Measurements from ENCODE around the gene SDK1. TPM values are rescaled to one million over a fixed set of nuclear protein-coding genes. Genes with fewer than 3 reads are reported as not detected.

SDK1 gene
- total and polyA plus RNA-seq, 4 donors, result 1.9 to 46.3 (median 12.4) TPM

DNA sequence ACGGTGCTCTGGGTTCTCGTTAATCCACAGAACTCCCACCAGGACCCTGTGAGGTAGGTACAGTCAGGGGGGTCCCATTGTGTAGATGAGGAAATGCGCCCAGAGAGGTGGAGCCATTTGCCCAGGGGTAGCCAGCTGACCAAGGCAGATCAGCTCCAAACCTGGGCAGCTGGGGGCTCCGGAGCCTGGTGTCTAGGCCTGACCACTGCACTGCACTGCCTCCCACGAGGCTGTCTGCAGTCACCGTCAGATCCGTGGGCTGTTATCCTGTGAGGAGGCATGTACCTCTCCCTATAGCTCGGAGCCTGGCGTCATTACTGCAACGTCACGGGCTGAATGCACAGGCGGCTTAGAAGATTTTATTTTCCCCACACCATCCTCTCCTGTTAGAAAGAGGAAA is 969.2 kb downstream of the SDK1 start:
- H3K27ac ChIP-seq (ENCODE audit: low read depth in 1 of 2, low read length in 2 of 2), result no peak overlapping the region
- ATAC-seq (ENCODE audit: low FRiP score), result no peak
- WGBS, 2 donors, result 88 to 90% methylated on average over 12 of the region's 12 CpGs
- no peak for DNase-seq
- no peak overlapping the region for H3K4me3 ChIP-seq (ENCODE audit: low read length in 2 of 2)
- H3K9me3 ChIP-seq (ENCODE audit: control insufficient read depth, low read length), result peaks cover 3% of the 10 kb centered on the region
- peaks cover 0 to 2% of the 10 kb centered on the region in 2 donors for H3K36me3 ChIP-seq (ENCODE audit: control insufficient read depth in 1 of 2, insufficient read depth in 2 of 2, low read length in 1 of 2)
- H3K4me1 ChIP-seq (ENCODE audit: control insufficient read depth in 1 of 2, insufficient read depth in 2 of 2, low read length in 2 of 2), result no peaks in the 10 kb centered on the region
- no peaks in the 10 kb centered on the region for H3K27me3 ChIP-seq (ENCODE audit: control insufficient read depth in 1 of 2, insufficient read depth in 2 of 2, low read length in 1 of 2)
- intact Hi-C loops (cut with DNase I), result no loop called here

DNA sequence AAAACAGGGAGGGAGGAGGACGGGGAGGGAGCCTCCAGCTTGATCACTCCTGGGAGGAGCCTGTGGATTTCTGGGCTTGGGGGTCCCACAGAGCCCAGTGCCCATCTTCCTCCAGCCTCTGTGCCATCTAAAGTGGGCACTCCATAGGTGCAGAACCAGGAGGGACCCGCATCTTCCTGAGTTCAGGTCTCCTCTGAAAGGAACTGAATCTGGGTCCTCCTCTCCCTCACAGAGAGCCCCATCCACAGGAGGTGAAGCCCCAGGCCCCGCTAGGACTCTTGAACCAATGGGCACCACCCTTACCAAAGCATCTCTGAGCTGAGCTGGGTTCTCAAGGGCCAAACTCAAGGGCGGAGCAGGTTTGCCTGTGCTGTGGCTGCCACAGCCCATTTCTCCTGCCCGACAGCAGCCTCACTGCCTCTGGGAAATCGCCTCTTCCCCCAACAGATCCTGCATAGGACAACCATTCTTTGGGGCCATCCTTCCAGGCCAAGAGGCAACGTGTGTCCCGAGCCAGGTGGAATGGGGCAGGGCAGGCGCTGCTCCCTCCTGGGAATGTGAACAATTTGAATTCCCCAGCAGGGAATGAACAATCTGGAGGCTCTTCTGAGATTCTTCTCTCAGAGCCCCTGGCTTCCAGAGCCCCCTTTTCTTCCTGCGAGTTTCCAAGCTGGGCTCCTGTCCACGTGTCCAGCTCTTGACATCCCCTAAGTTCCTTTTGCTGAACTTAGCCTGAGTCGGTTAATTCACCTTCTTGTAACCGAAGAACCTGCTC is 970.1 kb downstream of the SDK1 start:
- Histone ChIP-seq H3K27ac (ENCODE audit: low read depth in 1 of 2, low read length in 2 of 2) (no peak overlapping the region), H3K36me3 (ENCODE audit: control insufficient read depth in 1 of 2, insufficient read depth in 2 of 2, low read length in 1 of 2) (no peaks in the 10 kb centered on the region), H3K9me3 (ENCODE audit: control insufficient read depth, low read length) (peaks cover 3% of the 10 kb centered on the region), H3K27me3 (ENCODE audit: control insufficient read depth in 1 of 2, insufficient read depth in 2 of 2, low read length in 1 of 2) (no peaks in the 10 kb centered on the region), H3K4me1 (ENCODE audit: control insufficient read depth in 1 of 2, insufficient read depth in 2 of 2, low read length in 2 of 2) (no peaks in the 10 kb centered on the region), H3K4me3 (ENCODE audit: low read length in 2 of 2) (no peak overlapping the region)
- DNase-seq (no peak), ATAC-seq (ENCODE audit: low FRiP score) (no peak)
- WGBS, 2 donors, result 77 to 83% methylated on average over 13 of the region's 13 CpGs
- intact Hi-C loops (cut with DNase I), result no loop called here

DNA sequence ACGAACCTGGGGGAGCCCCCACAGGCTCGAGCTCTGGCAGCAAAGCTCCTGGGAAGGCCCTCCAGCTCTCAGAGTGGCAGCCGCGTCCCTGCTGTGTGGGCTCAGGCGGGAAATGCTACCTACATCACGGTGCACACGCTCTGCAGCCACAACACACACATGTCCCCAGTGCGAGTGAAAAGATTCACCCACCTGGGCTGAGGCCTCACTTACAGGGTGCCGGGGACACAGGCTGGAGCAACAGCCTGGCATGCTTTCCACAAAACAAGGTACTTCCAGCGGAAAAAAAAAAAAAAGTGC is 970.6 kb downstream of the SDK1 start:
- WGBS, 2 donors, result 82 to 84% methylated on average over 10 of the region's 10 CpGs
- no peak overlapping the region for H3K4me3 ChIP-seq (ENCODE audit: low read length in 2 of 2)
- H3K27ac ChIP-seq (ENCODE audit: low read depth in 1 of 2, low read length in 2 of 2), result no peak overlapping the region
- H3K36me3 ChIP-seq (ENCODE audit: control insufficient read depth in 1 of 2, insufficient read depth in 2 of 2, low read length in 1 of 2), result no peaks in the 10 kb centered on the region
- no peaks in the 10 kb centered on the region for H3K4me1 ChIP-seq (ENCODE audit: control insufficient read depth in 1 of 2, insufficient read depth in 2 of 2, low read length in 2 of 2)
- no peak for DNase-seq
- peaks cover 3% of the 10 kb centered on the region for H3K9me3 ChIP-seq (ENCODE audit: control insufficient read depth, low read length)
- ATAC-seq (ENCODE audit: low FRiP score), result no peak
- intact Hi-C loops (cut with DNase I), result no loop called here
- H3K27me3 ChIP-seq (ENCODE audit: control insufficient read depth in 1 of 2, insufficient read depth in 2 of 2, low read length in 1 of 2), result no peaks in the 10 kb centered on the region

DNA sequence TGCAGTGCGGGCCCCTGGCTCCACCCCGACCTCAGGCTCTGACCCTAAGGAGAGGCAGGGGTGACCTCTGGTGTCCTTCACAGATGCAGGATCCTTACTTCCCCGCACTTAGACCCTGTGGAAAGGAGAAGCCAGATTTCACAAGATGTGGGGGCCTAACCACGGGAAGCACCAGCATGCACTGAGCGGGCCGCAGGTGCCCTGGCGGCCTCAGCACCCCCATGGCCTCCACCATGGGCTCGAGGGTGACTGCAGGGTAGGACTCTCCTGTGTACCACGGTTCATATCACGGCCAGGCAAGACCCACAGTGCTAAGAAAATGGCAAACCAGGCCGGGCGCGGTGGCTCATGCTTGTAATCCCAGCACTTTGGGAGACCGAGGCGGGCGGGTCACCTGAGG is 971.1 kb downstream of the SDK1 start:
- no peak for DNase-seq
- no peaks in the 10 kb centered on the region for H3K27me3 ChIP-seq (ENCODE audit: control insufficient read depth in 1 of 2, insufficient read depth in 2 of 2, low read length in 1 of 2)
- no peaks in the 10 kb centered on the region for H3K36me3 ChIP-seq (ENCODE audit: control insufficient read depth in 1 of 2, insufficient read depth in 2 of 2, low read length in 1 of 2)
- 92 to 93% methylated on average over 16 of the region's 16 CpGs for WGBS, 2 donors
- H3K4me3 ChIP-seq (ENCODE audit: low read length in 2 of 2), result no peak overlapping the region
- no peak for ATAC-seq (ENCODE audit: low FRiP score)
- intact Hi-C loops (cut with DNase I), result no loop called here
- H3K4me1 ChIP-seq (ENCODE audit: control insufficient read depth in 1 of 2, insufficient read depth in 2 of 2, low read length in 2 of 2), result no peaks in the 10 kb centered on the region
- H3K9me3 ChIP-seq (ENCODE audit: control insufficient read depth, low read length), result peaks cover 3% of the 10 kb centered on the region
- H3K27ac ChIP-seq (ENCODE audit: low read depth in 1 of 2, low read length in 2 of 2), result no peak overlapping the region

DNA sequence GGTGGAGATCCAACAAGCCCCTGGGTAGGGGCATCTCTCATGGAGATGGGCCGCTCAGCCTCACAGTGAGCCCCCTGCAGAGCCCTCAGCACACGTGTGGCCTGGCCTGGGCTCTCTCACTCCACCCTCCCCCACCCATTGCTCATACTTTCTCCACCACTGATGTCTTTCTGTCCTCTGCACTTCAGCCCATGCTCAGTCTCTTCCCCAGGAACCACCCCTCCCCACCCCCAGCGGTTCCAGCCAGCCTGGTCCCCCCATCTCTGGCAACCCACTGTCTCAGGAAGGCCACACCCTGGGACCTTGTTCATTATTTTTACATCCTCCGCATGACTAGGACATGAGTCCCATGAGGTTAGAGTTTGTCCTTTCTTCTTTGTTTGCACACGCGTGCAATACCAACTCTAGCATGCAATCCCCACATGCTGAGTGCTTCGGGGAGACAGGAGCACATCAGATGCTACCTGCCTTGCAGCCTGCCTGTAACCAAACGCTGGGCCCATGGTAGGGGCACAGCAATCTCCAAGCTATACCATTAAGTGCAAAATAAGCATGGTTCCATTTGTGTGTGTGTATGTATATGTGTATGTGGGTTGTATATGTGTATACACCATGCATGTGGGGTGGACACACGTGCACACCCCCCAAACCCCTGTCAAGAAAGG is 972.6 kb downstream of the SDK1 start:
- peaks cover 6% of the 10 kb centered on the region for H3K9me3 ChIP-seq (ENCODE audit: control insufficient read depth, low read length)
- H3K36me3 ChIP-seq (ENCODE audit: control insufficient read depth in 1 of 2, insufficient read depth in 2 of 2, low read length in 1 of 2), result no peaks in the 10 kb centered on the region
- H3K4me3 ChIP-seq (ENCODE audit: low read length in 2 of 2), result no peak overlapping the region
- DNase-seq (no peak), ATAC-seq (ENCODE audit: low FRiP score) (no peak)
- H3K4me1 ChIP-seq (ENCODE audit: control insufficient read depth in 1 of 2, insufficient read depth in 2 of 2, low read length in 2 of 2), result no peaks in the 10 kb centered on the region
- H3K27ac ChIP-seq (ENCODE audit: low read depth in 1 of 2, low read length in 2 of 2), result no peak overlapping the region
- H3K27me3 ChIP-seq (ENCODE audit: control insufficient read depth in 1 of 2, insufficient read depth in 2 of 2, low read length in 1 of 2), result no peaks in the 10 kb centered on the region
- intact Hi-C loops (cut with DNase I), result no loop called here
- 86 to 90% methylated on average over 9 of the region's 9 CpGs for WGBS, 2 donors

DNA sequence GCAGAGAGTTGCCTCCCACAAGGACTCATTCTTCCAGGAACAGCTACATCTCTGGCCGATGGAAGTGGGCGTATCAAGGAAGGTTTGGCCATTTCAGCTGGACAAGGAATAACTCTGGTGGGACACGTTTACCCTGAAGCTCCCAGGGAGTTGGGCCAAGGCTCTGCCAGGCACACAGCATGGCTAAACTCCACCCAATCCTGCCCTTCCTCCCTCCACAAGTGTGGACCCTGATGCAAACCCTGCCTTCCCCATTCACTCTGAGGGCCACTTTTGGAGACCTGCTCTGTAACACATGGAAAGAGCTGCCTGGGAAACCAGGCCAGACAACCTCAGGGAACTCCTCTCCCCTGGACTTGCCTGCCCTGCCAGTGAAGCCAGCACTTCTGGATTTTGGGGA is 973.2 kb downstream of the SDK1 start:
- 69 to 75% methylated on average over 3 of the region's 3 CpGs for WGBS, 2 donors

DNA sequence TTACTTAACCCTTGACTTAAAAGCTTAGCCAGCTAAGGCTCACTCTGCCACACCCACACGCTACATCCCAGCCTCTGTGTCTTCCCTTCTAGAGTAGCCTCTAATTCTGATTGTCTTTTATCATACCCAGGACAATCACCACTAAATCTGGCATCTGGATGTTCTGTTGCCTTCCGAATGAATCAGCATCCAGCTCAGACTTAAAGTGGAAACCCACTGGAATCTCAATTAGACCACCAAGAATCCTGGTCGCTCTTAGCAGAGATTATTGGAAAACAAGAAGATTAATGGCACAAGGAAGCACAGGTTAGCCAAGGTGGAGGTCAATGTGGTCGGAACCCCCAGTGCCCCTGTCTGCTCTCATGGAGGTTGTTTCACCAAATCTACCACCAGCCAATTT is 976.9 kb downstream of the SDK1 start:
- H3K27ac ChIP-seq (ENCODE audit: low read depth in 1 of 2, low read length in 2 of 2), result no peak overlapping the region
- H3K4me1 ChIP-seq (ENCODE audit: control insufficient read depth in 1 of 2, insufficient read depth in 2 of 2, low read length in 2 of 2), result no peaks in the 10 kb centered on the region
- intact Hi-C loops (cut with DNase I), result no loop called here
- no peak overlapping the region for H3K4me3 ChIP-seq (ENCODE audit: low read length in 2 of 2)
- H3K36me3 ChIP-seq (ENCODE audit: control insufficient read depth in 1 of 2, insufficient read depth in 2 of 2, low read length in 1 of 2), result no peaks in the 10 kb centered on the region
- H3K9me3 ChIP-seq (ENCODE audit: control insufficient read depth, low read length), result peaks cover 7% of the 10 kb centered on the region
- no peaks in the 10 kb centered on the region for H3K27me3 ChIP-seq (ENCODE audit: control insufficient read depth in 1 of 2, insufficient read depth in 2 of 2, low read length in 1 of 2)
- 74 to 78% methylated on average over 4 of the region's 4 CpGs for WGBS, 2 donors
- ATAC-seq (ENCODE audit: low FRiP score) (no peak), DNase-seq (no peak)

More for the DNA sequence above, 973.2 kb downstream of the SDK1 start:
- Histone ChIP-seq H3K27ac (ENCODE audit: low read depth in 1 of 2, low read length in 2 of 2) (no peak overlapping the region), H3K4me1 (ENCODE audit: control insufficient read depth in 1 of 2, insufficient read depth in 2 of 2, low read length in 2 of 2) (no peaks in the 10 kb centered on the region), H3K4me3 (ENCODE audit: low read length in 2 of 2) (no peak overlapping the region), H3K36me3 (ENCODE audit: control insufficient read depth in 1 of 2, insufficient read depth in 2 of 2, low read length in 1 of 2) (no peaks in the 10 kb centered on the region), H3K27me3 (ENCODE audit: control insufficient read depth in 1 of 2, insufficient read depth in 2 of 2, low read length in 1 of 2) (no peaks in the 10 kb centered on the region), H3K9me3 (ENCODE audit: control insufficient read depth, low read length) (peaks cover 6% of the 10 kb centered on the region)
- no peak for DNase-seq
- ATAC-seq (ENCODE audit: low FRiP score), result no peak
- intact Hi-C loops (cut with DNase I), result no loop called here

DNA sequence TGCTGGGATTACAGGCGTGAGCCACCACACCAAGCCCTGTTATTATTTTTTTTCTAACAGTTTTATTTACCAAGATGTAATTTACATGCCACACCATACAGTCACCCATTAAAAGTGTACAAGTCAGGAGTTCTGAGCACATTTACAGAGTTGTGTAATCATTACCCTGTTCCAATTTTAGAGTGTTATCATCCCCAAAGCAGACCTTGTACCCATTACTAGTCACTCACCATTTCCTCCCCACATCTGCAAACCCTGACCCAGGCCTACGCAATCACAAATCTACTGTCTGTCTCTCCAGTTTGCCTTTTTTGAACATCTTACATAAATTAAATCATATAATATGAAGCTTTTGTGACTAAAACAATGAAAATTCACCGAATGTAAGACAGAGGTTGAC is 978.2 kb downstream of the SDK1 start:
- no peak overlapping the region for H3K4me3 ChIP-seq (ENCODE audit: low read length in 2 of 2)
- H3K9me3 ChIP-seq (ENCODE audit: control insufficient read depth, low read length), result peaks cover 6% of the 10 kb centered on the region
- DNase-seq, result no peak
- H3K4me1 ChIP-seq (ENCODE audit: control insufficient read depth in 1 of 2, insufficient read depth in 2 of 2, low read length in 2 of 2), result no peaks in the 10 kb centered on the region
- intact Hi-C loops (cut with DNase I), result no loop called here
- ATAC-seq (ENCODE audit: low FRiP score), result no peak
- H3K27ac ChIP-seq (ENCODE audit: low read depth in 1 of 2, low read length in 2 of 2), result no peak overlapping the region
- WGBS, 2 donors, result 79 to 84% methylated on average over 3 of the region's 3 CpGs
- no peaks in the 10 kb centered on the region for H3K36me3 ChIP-seq (ENCODE audit: control insufficient read depth in 1 of 2, insufficient read depth in 2 of 2, low read length in 1 of 2)
- H3K27me3 ChIP-seq (ENCODE audit: control insufficient read depth in 1 of 2, insufficient read depth in 2 of 2, low read length in 1 of 2), result no peaks in the 10 kb centered on the region
